GM12873 (cell line): Measurements from ENCODE around the gene CCDC88A.

Experiments
- CTCF ChIP-seq: IDR thresholded peaks from 2 replicates; pipeline ENCODE4 v1.5.1; 2012; ENCODE audit warnings: low read depth, mild to moderate bottlenecking, moderate library complexity, low read length, control low read depth; ENCODE audit not compliant: insufficient read depth; ENCODE audit errors: missing control alignments

The CCDC88A gene

GRCh38 chr2:55395724-55396605 lies 23.7 kb downstream of the CCDC88A start:
- no peak for TF ChIP-seq CTCF

GRCh38 chr2:55391615-55392242 lies 27.9 kb downstream of the CCDC88A start:
- no peak for TF ChIP-seq CTCF

- TF ChIP-seq CTCF = no peak
These were observed 28.5 kb downstream of the CCDC88A start for GRCh38 chr2:55391155-55391554.

- TF ChIP-seq CTCF = no peak
These were observed 34.9 kb downstream of the CCDC88A start for GRCh38 chr2:55384786-55385185.

GRCh38 chr2:55371376-55371775 lies 48.3 kb downstream of the CCDC88A start:
- no peak for TF ChIP-seq CTCF

GRCh38 chr2:55370208-55370607 lies 49.4 kb downstream of the CCDC88A start:
- no peak for TF ChIP-seq CTCF

GRCh38 chr2:55365303-55365702 lies 54.4 kb downstream of the CCDC88A start:
- TF ChIP-seq CTCF = no peak
